ENCODE measurements around the gene CDH13. TPM values are rescaled to one million over a fixed set of nuclear protein-coding genes. Genes with fewer than 3 reads are reported as not detected.

Gene CDH13
- polyA plus RNA-seq, 2 of the 4 experiments (the other 2 are of a cell fraction), result not detected

DNA sequence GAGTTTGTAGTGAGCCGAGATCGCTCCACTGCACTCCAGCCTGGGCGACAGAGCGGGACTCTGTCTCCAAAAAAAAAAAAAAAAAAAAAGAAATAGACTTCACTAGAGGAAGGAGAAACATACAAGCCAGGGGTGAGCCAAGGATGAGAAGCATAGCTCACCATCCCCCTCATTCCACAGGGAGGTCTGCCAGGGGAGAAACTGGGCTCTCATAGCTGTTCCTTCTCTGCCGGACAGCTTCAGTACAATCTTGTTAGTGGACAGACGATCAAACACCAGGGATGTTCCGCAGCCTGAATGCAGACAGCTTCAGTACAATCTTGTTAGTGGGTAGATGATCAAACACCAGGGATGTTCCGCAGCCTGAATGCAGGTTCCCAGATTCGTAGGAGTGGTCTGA, 509.6 kb downstream of the CDH13 start:
- H3K4me1 ChIP-seq, result no peaks in the 10 kb centered on the region
- FAIRE-seq (no peak), ATAC-seq (no peak), DNase-seq (ENCODE audit: low read depth in 1 of 2, low spot score in 1 of 2) (no peak)
- H3K4me3 ChIP-seq, result no peak overlapping the region
- H3K4me2 ChIP-seq, result no peak overlapping the region
- 61% methylated on average over 7 of the region's 9 CpGs for WGBS (ENCODE audit: missing lambda C conversion rate)
- ChIA-PET CTCF (interaction anchor here (0.5 to 1.4 kb wide), 4 partner anchors 9 to 1195 kb away, joined by 3 to 4 read pairs (median 3); no protein-coding TSS in a partner anchor), POLR2A (no interaction called here)
- no peaks in the 10 kb centered on the region for H3K9me3 ChIP-seq
- TF ChIP-seq HOXB5 (CRISPR knock-in tag; IDR thresholded peaks at IDR 0.05) (no peak), ZFP36 (IDR thresholded peaks at IDR 0.05; ENCODE audit: borderline replicate concordance, partially characterized antibody) (no peak), EP300 (IDR thresholded peaks at IDR 0.05) (no peak), CHD2 (IDR thresholded peaks at IDR 0.05; ENCODE audit: low read length, partially characterized antibody) (no peak), ZC3H11A (IDR thresholded peaks at IDR 0.05) (no peak), HDAC2 (IDR thresholded peaks at IDR 0.05) (no peak), FOSB (CRISPR knock-in tag; IDR thresholded peaks at IDR 0.05) (no peak), KDM5A (IDR thresholded peaks at IDR 0.05) (no peak), ZNF302 (CRISPR knock-in tag; IDR thresholded peaks at IDR 0.05) (no peak), TFCP2L1 (CRISPR knock-in tag; IDR thresholded peaks at IDR 0.05) (no peak), RARB (CRISPR knock-in tag; IDR thresholded peaks at IDR 0.05) (no peak), POLR2AphosphoS2 (conservative IDR thresholded peaks at IDR 0.05; ENCODE audit: low read length) (no peak), TP53 (CRISPR knock-in tag; IDR thresholded peaks at IDR 0.05) (no peak)
- TF ChIP-seq, protein P1, sequence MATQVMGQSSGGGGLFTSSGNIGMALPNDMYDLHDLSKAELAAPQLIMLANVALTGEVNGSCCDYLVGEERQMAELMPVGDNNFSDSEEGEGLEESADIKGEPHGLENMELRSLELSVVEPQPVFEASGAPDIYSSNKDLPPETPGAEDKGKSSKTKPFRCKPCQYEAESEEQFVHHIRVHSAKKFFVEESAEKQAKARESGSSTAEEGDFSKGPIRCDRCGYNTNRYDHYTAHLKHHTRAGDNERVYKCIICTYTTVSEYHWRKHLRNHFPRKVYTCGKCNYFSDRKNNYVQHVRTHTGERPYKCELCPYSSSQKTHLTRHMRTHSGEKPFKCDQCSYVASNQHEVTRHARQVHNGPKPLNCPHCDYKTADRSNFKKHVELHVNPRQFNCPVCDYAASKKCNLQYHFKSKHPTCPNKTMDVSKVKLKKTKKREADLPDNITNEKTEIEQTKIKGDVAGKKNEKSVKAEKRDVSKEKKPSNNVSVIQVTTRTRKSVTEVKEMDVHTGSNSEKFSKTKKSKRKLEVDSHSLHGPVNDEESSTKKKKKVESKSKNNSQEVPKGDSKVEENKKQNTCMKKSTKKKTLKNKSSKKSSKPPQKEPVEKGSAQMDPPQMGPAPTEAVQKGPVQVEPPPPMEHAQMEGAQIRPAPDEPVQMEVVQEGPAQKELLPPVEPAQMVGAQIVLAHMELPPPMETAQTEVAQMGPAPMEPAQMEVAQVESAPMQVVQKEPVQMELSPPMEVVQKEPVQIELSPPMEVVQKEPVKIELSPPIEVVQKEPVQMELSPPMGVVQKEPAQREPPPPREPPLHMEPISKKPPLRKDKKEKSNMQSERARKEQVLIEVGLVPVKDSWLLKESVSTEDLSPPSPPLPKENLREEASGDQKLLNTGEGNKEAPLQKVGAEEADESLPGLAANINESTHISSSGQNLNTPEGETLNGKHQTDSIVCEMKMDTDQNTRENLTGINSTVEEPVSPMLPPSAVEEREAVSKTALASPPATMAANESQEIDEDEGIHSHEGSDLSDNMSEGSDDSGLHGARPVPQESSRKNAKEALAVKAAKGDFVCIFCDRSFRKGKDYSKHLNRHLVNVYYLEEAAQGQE (IDR thresholded peaks at IDR 0.05), result no peak
- TF ChIP-seq, protein P2, sequence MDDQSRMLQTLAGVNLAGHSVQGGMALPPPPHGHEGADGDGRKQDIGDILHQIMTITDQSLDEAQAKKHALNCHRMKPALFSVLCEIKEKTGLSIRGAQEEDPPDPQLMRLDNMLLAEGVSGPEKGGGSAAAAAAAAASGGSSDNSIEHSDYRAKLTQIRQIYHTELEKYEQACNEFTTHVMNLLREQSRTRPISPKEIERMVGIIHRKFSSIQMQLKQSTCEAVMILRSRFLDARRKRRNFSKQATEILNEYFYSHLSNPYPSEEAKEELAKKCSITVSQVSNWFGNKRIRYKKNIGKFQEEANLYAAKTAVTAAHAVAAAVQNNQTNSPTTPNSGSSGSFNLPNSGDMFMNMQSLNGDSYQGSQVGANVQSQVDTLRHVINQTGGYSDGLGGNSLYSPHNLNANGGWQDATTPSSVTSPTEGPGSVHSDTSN (IDR thresholded peaks at IDR 0.05), result no peak
- H3K27ac ChIP-seq, result no peak overlapping the region

DNA sequence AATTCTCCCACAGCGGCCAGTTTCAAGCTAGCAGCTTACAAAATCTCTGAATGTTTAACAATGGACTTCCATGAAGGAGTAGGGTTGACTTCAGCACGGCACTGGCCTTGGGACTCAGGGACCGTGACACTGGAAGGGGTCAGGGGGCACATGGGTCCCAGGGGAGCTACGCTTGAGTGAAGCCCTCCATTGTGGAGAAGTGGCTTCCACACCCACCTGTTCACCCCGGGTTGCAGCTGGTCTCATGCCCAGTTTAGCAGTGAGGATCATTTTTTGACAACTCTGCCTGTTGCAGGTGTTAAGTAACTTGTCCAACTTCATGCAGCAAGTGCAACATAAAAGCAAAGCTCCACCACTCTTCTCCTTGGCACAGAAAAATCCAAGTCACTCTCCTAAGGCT, 510.2 kb downstream of the CDH13 start:
- Histone ChIP-seq H3K4me1 (no peaks in the 10 kb centered on the region), H3K9me3 (no peaks in the 10 kb centered on the region), H3K4me2 (peak overlapping the region; percentile 47; the same call in 2 of the 3 replicates), H3K27ac (no peak overlapping the region), H3K4me3 (no peak overlapping the region)
- no peak for DNase-seq (ENCODE audit: low read depth in 1 of 2, low spot score in 1 of 2)
- no peak for FAIRE-seq
- WGBS (ENCODE audit: missing lambda C conversion rate), result 32% methylated on average over 4 of the region's 5 CpGs
- no peak for ATAC-seq
- CTCF ChIA-PET, result interaction anchor here (0.5 to 1.4 kb wide), 3 partner anchors 9 to 306 kb away, joined by 3 read pairs; no protein-coding TSS in a partner anchor
- TF ChIP-seq NR3C1 (IDR thresholded peaks at IDR 0.05) (no peak), POLR2A (IDR thresholded peaks at IDR 0.05; ENCODE audit: low read length) (no peak), EHF (CRISPR knock-in tag; IDR thresholded peaks at IDR 0.05) (no peak), SMC3 (IDR thresholded peaks at IDR 0.05) (no peak), CHD4 (IDR thresholded peaks at IDR 0.05; ENCODE audit: borderline replicate concordance) (no peak), MAZ (IDR thresholded peaks at IDR 0.05; ENCODE audit: borderline replicate concordance, low read depth, low read length) (no peak), CBX2 (IDR thresholded peaks at IDR 0.05; ENCODE audit: borderline replicate concordance, low read depth) (no peak), CBX8 (IDR thresholded peaks at IDR 0.05) (no peak), HEYL (CRISPR knock-in tag; IDR thresholded peaks at IDR 0.05) (no peak), RARB (CRISPR knock-in tag; IDR thresholded peaks at IDR 0.05) (no peak), CHD2 (IDR thresholded peaks at IDR 0.05; ENCODE audit: low read length, partially characterized antibody) (no peak)
- TF ChIP-seq, protein P3, sequence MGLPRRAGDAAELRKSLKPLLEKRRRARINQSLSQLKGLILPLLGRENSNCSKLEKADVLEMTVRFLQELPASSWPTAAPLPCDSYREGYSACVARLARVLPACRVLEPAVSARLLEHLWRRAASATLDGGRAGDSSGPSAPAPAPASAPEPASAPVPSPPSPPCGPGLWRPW (IDR thresholded peaks at IDR 0.05), result no peak
- TF ChIP-seq, protein P4, sequence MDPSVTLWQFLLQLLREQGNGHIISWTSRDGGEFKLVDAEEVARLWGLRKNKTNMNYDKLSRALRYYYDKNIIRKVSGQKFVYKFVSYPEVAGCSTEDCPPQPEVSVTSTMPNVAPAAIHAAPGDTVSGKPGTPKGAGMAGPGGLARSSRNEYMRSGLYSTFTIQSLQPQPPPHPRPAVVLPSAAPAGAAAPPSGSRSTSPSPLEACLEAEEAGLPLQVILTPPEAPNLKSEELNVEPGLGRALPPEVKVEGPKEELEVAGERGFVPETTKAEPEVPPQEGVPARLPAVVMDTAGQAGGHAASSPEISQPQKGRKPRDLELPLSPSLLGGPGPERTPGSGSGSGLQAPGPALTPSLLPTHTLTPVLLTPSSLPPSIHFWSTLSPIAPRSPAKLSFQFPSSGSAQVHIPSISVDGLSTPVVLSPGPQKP (IDR thresholded peaks at IDR 0.05; ENCODE audit: low read depth, low read length), result no peak
- TF ChIP-seq, protein P2 (IDR thresholded peaks at IDR 0.05), result no peak
- POLR2A ChIA-PET, result no interaction called here
